Transverse colon (tissue), 4 donors: ENCODE measurements around the gene DRC3. TPM values are rescaled to one million over a fixed set of nuclear protein-coding genes. Genes with fewer than 3 reads are reported as not detected.

Source experiments
- DNase-seq: peaks from one replicate; pipeline ENCODE4 v3.0.0-alpha.2; 2019
- H3K27ac ChIP-seq, 4 donors: fragments of 200-600 bp; sonication (generic); 2 replicates each; pipeline ENCODE4 v1.5.1; 2016 to 2018; ENCODE audit warnings: inconsistent platforms in 4 of 4
- H3K27me3 ChIP-seq: fragments of 200-600 bp; sonication (generic); 2 replicates; pipeline ENCODE4 v1.5.1; 2017; ENCODE audit warnings: inconsistent platforms
- H3K36me3 ChIP-seq, 4 donors: fragments of 200-600 bp; sonication (generic); 2 replicates each; pipeline ENCODE4 v1.5.1; 2017 to 2019; ENCODE audit warnings: inconsistent platforms in 4 of 4
- H3K4me1 ChIP-seq, 4 donors: fragments of 200-600 bp; sonication (generic); 2 replicates each; pipeline ENCODE4 v1.5.1; 2017 to 2020; ENCODE audit warnings: inconsistent platforms in 4 of 4
- H3K4me3 ChIP-seq, 4 donors: fragments of 200-600 bp; sonication (generic); 1 replicate in 1 of 4; 2 replicates in 3 of 4; pipeline versions ENCODE4 v1.5.1 to v1.6.1; 2017 to 2019; ENCODE audit warnings: inconsistent platforms in 4 of 4
- H3K9me3 ChIP-seq, 2 donors: fragments of 200-600 bp; sonication (generic); 2 replicates each; pipeline ENCODE4 v1.5.1; 2017 to 2019; ENCODE audit warnings: inconsistent platforms in 2 of 2
- EP300 ChIP-seq: sonication (generic); formaldehyde crosslinking; IDR thresholded peaks from one replicate; pipeline ENCODE4 v1.6.1; 2017; ENCODE audit warnings: antibody characterized with exemption, low read depth
- POLR2A ChIP-seq: fragments of 450-650 bp; IDR thresholded peaks from one replicate; pipeline ENCODE4 v1.6.1; 2016; ENCODE audit warnings: antibody characterized with exemption, mild to moderate bottlenecking, moderate library complexity
- POLR2AphosphoS5 ChIP-seq, 3 donors: sonication (generic); formaldehyde crosslinking; IDR thresholded peaks; one replicate each; pipeline ENCODE4 v1.6.1; 2016; ENCODE audit warnings: antibody characterized with exemption in 3 of 3
- WGBS, 2 donors: methylation state at CpG; one replicate each; pipeline ENCODE4 v1.1.5; 2018; ENCODE audit warnings: low coverage in 1 of 2; 5-methylcytosine and 5-hydroxymethylcytosine counted together
- in situ Hi-C, 4 donors: fragments of 200-750 bp; cut with MboI; loops; one replicate each; pipeline versions ENCODE4 v1.15.0 to v1.15.1; 2017; ENCODE audit warnings: low sequenced_read_pairs in 3 of 4, low pct_ligation_motif_present in 1 of 4, low pct_unique_long_range_greater_than_20kb in 1 of 4
- intact Hi-C: fragments of 100-400 bp; cut with DNase I; formaldehyde crosslinking; loops from one replicate; pipeline ENCODE4 v1.15.1; 2023; ENCODE audit warnings: low total_unique reads
- total RNA-seq, 4 donors: library from RNA; depleted of rRNA; stranded (reverse); fragments of >200 nt; gene quantifications; one replicate each; pipeline ENCODE4 v1.1.0, GENCODE V29; 2016
- TF ChIP-seq, protein P1 (sequence below), 5 experiments: fragments of 200-600 bp in 3 of 5; fragments of 450-650 bp in 2 of 5; sonication (generic) in 3 of 5; IDR thresholded peaks; 1 replicate in 2 of 5; 2 replicates in 3 of 5; pipeline ENCODE4 v1.5.1; 2016 to 2017; ENCODE audit warnings: antibody characterized with exemption in 5 of 5, inconsistent platforms in 3 of 5, mild to moderate bottlenecking in 2 of 5, moderate library complexity in 1 of 5

Gene DRC3
- total RNA-seq, 4 donors from 2014 or later, result 0.64 to 1.8 (median 0.82) TPM; not detected in 1

- Histone ChIP-seq H3K9me3 (no peaks in the 10 kb centered on the region), H3K4me1 (no peaks in the 10 kb centered on the region), H3K36me3 (peaks cover 0 to 5% (median 0%) of the 10 kb centered on the region in 4 donors), H3K27me3 (no peaks in the 10 kb centered on the region), H3K27ac (no peak overlapping the region), H3K4me3 (no peak overlapping the region)
- in situ Hi-C loops (loop anchor here in 2 of 4 donors (10.0 kb wide), 3 partner anchors 47 to 347 kb away; partner anchors contain the start of genes DRC3 (in 1 of the 2) and TOM1L2 (in 1 of the 2)), intact Hi-C loops (no loop called here)
- 94% methylated on average over 5 of the region's 5 CpGs; no CpG with 5 or more reads in 1 of the 2 donors for WGBS, 2 donors
- DNase-seq, result no peak
- no peak for TF ChIP-seq POLR2A
- TF ChIP-seq, protein P1, sequence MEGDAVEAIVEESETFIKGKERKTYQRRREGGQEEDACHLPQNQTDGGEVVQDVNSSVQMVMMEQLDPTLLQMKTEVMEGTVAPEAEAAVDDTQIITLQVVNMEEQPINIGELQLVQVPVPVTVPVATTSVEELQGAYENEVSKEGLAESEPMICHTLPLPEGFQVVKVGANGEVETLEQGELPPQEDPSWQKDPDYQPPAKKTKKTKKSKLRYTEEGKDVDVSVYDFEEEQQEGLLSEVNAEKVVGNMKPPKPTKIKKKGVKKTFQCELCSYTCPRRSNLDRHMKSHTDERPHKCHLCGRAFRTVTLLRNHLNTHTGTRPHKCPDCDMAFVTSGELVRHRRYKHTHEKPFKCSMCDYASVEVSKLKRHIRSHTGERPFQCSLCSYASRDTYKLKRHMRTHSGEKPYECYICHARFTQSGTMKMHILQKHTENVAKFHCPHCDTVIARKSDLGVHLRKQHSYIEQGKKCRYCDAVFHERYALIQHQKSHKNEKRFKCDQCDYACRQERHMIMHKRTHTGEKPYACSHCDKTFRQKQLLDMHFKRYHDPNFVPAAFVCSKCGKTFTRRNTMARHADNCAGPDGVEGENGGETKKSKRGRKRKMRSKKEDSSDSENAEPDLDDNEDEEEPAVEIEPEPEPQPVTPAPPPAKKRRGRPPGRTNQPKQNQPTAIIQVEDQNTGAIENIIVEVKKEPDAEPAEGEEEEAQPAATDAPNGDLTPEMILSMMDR (IDR thresholded peaks at IDR 0.05), result no peak
- TF ChIP-seq POLR2AphosphoS5 (IDR thresholded peaks at IDR 0.05), result no peak
- no peak for TF ChIP-seq EP300
These were observed 48.7 kb downstream of the DRC3 start for GRCh38 chr17:18021372-18021771.

DNA sequence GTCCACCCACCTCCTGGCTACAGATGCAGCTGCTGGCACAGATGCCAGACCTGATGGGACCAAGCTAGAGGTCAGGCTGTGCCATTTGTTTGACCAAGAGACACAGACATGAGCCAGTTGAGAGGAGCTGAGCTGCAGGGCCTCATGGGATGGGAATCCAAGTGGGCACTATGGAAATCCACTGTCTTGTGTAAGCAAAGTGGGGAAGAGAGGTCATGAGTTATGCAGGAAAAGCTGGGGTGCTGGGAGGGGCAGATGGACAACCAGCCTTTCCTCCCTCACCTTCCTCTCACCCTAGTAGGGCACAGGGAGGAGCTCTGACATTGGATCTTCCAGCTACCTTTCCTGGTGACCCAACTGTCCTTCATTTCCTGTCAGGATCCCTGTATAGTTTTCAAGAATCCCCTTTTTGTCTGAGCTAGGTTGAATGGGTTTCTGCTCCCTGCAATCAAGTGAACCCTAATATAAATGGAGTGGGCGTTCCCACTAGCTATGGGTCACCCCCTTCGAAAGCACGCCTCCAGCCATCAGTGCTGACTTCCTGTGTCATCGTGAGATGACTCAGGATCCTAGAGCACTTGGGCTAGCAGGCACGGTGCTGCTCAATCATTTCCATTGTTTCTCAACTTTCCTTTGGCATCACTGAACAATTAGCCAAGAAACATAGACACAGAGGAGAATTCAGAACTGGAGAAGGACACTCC is 52.7 kb downstream of the DRC3 start:
- no peak overlapping the region for H3K4me3 ChIP-seq
- no peaks in the 10 kb centered on the region for H3K9me3 ChIP-seq
- peaks cover 0 to 5% (median 0%) of the 10 kb centered on the region in 4 donors for H3K36me3 ChIP-seq
- no peak for DNase-seq
- TF ChIP-seq POLR2A (no peak), EP300 (no peak), POLR2AphosphoS5 (IDR thresholded peaks at IDR 0.05) (no peak)
- TF ChIP-seq, protein P1 (IDR thresholded peaks at IDR 0.05), result no peak
- no peak overlapping the region for H3K27ac ChIP-seq
- no peaks in the 10 kb centered on the region for H3K27me3 ChIP-seq
- in situ Hi-C loops, result loop anchor here (10.0 to 25.0 kb wide), 5 partner anchors 51 to 351 kb away; partner anchors contain the start of genes DRC3 (in 1 of the 4), RAI1 (in 1 of the 4) and TOM1L2 (in 1 of the 4)
- intact Hi-C loops, result no loop called here
- H3K4me1 ChIP-seq, result no peaks in the 10 kb centered on the region
- WGBS, 2 donors, result 68% methylated on average over 5 of the region's 5 CpGs; no CpG with 5 or more reads in 1 of the 2 donors

- H3K9me3 ChIP-seq, result no peaks in the 10 kb centered on the region
- TF ChIP-seq, protein P1 (IDR thresholded peaks at IDR 0.05), result no peak
- TF ChIP-seq POLR2A (no peak), POLR2AphosphoS5 (IDR thresholded peaks at IDR 0.05) (no peak), EP300 (no peak)
- intact Hi-C loops (no loop called here), in situ Hi-C loops (loop anchor here (10.0 to 25.0 kb wide), 5 partner anchors 51 to 351 kb away; partner anchors contain the start of genes DRC3 (in 1 of the 4), RAI1 (in 1 of the 4) and TOM1L2 (in 1 of the 4))
- H3K27ac ChIP-seq, result no peak overlapping the region
- no peaks in the 10 kb centered on the region for H3K27me3 ChIP-seq
- WGBS, 2 donors, result 79% methylated on average over 11 of the region's 11 CpGs; no CpG with 5 or more reads in 1 of the 2 donors
- H3K4me3 ChIP-seq, result no peak overlapping the region
- no peaks in the 10 kb centered on the region for H3K4me1 ChIP-seq
- DNase-seq, result no peak
- H3K36me3 ChIP-seq, result peaks cover 0 to 5% (median 0%) of the 10 kb centered on the region in 4 donors
These were observed 53.5 kb downstream of the DRC3 start for GRCh38 chr17:18025945-18026776.

- peaks cover 0 to 5% (median 0%) of the 10 kb centered on the region in 4 donors for H3K36me3 ChIP-seq
- H3K27me3 ChIP-seq, result no peaks in the 10 kb centered on the region
- no peaks in the 10 kb centered on the region for H3K9me3 ChIP-seq
- in situ Hi-C loops, result loop anchor here (10.0 to 25.0 kb wide), 5 partner anchors 52 to 352 kb away; partner anchors contain the start of genes DRC3 (in 1 of the 4), RAI1 (in 1 of the 4) and TOM1L2 (in 1 of the 4)
- no peak overlapping the region for H3K27ac ChIP-seq
- TF ChIP-seq POLR2AphosphoS5 (IDR thresholded peaks at IDR 0.05) (no peak), POLR2A (no peak), EP300 (no peak)
- TF ChIP-seq, protein P1 (IDR thresholded peaks at IDR 0.05), result no peak
- no peak overlapping the region for H3K4me3 ChIP-seq
- no peaks in the 10 kb centered on the region for H3K4me1 ChIP-seq
- WGBS, 2 donors, result 83 to 100% methylated on average over 3 to 6 of the region's 6 CpGs
- intact Hi-C loops, result no loop called here
- DNase-seq, result no peak
These were observed 54.6 kb downstream of the DRC3 start for GRCh38 chr17:18027280-18027679.
